Neural progenitor cell (in vitro differentiated cells): ENCODE results near the gene GMDS. TPM values are rescaled to one million over a fixed set of nuclear protein-coding genes. Genes with fewer than 3 reads are reported as not detected.

Experiments
- DNase-seq: peaks from one replicate; pipeline ENCODE4 v3.0.0-alpha.2; 2016; ENCODE audit warnings: low spot score
- H2AFZ ChIP-seq: fragments of 200-600 bp; sonication (generic); replicated peaks from 2 replicates; pipeline ENCODE4 v1.6.1; 2016; ENCODE audit warnings: antibody characterized with exemption
- H3F3A ChIP-seq: fragments of 200-600 bp; sonication (generic); 2 replicates; pipeline ENCODE4 v1.6.1; 2016; ENCODE audit warnings: antibody characterized with exemption, low read depth
- H3K27ac ChIP-seq: fragments of 200-600 bp; sonication (generic); 2 replicates; pipeline ENCODE4 v1.5.1; 2016; ENCODE audit warnings: mild to moderate bottlenecking
- H3K27me3 ChIP-seq: fragments of 200-600 bp; sonication (generic); 2 replicates; pipeline ENCODE4 v1.6.1; 2016; ENCODE audit warnings: mild to moderate bottlenecking, moderate library complexity
- H3K36me3 ChIP-seq: fragments of 200-600 bp; sonication (generic); 2 replicates; pipeline ENCODE4 v1.5.1; 2016
- H3K4me1 ChIP-seq: fragments of 200-600 bp; sonication (generic); 2 replicates; pipeline ENCODE4 v1.6.1; 2016; ENCODE audit warnings: mixed run types
- H3K4me2 ChIP-seq: fragments of 200-600 bp; sonication (generic); 2 replicates; pipeline ENCODE4 v1.6.1; 2016
- H3K4me3 ChIP-seq: fragments of 200-600 bp; sonication (generic); 2 replicates; pipeline ENCODE4 v1.5.1; 2016
- H3K79me2 ChIP-seq: fragments of 200-600 bp; sonication (generic); 2 replicates; pipeline ENCODE4 v1.6.1; 2016; ENCODE audit warnings: low read depth
- H3K9ac ChIP-seq: fragments of 200-600 bp; sonication (generic); 2 replicates; pipeline ENCODE4 v1.6.1; 2016
- H3K9me3 ChIP-seq: fragments of 200-600 bp; sonication (generic); 2 replicates; pipeline ENCODE4 v1.5.1; 2016; ENCODE audit warnings: low read depth
- H4K20me1 ChIP-seq: fragments of 200-600 bp; sonication (generic); 2 replicates; pipeline ENCODE4 v1.6.1; 2016; ENCODE audit warnings: low read depth
- H3K27ac Mint-ChIP-seq: 3 replicates; pipeline ENCODE4 v1.8.0; 2021; ENCODE audit warnings: mixed read lengths
- H3K27me3 Mint-ChIP-seq: 2 replicates; pipeline ENCODE4 v1.8.0; 2022; ENCODE audit warnings: low read depth, mild to moderate bottlenecking, inconsistent platforms, moderate library complexity, mixed read lengths; ENCODE audit not compliant: insufficient read depth
- H3K36me3 Mint-ChIP-seq: 3 replicates; pipeline ENCODE4 v1.8.0; 2021; ENCODE audit warnings: mixed read lengths
- H3K4me1 Mint-ChIP-seq: 3 replicates; pipeline ENCODE4 v1.8.0; 2021; ENCODE audit warnings: mixed read lengths
- H3K4me3 Mint-ChIP-seq: 3 replicates; pipeline ENCODE4 v1.8.0; 2021; ENCODE audit warnings: mild to moderate bottlenecking, moderate library complexity, mixed read lengths
- H3K9me3 Mint-ChIP-seq: 3 replicates; pipeline ENCODE4 v1.8.0; 2020; ENCODE audit warnings: mixed read lengths
- CTCF ChIP-seq: fragments of 200-600 bp; sonication (generic); IDR thresholded peaks from 2 replicates; pipeline ENCODE4 v1.5.1; 2017; ENCODE audit warnings: antibody characterized with exemption, mild to moderate bottlenecking
- EZH2 ChIP-seq: fragments of 200-600 bp; sonication (generic); IDR thresholded peaks from 2 replicates; pipeline ENCODE4 v1.6.1; 2017; ENCODE audit warnings: antibody characterized with exemption, mild to moderate bottlenecking, moderate library complexity
- EZH2phosphoT487 ChIP-seq: fragments of 200-600 bp; sonication (generic); IDR thresholded peaks from 2 replicates; pipeline ENCODE4 v1.6.1; 2017; ENCODE audit warnings: antibody characterized with exemption
- total RNA-seq: library from RNA; depleted of rRNA; stranded (reverse); fragments of >200 nt; gene quantifications from 2 replicates; pipeline ENCODE4 v1.2.3, GENCODE V29; 2015; ENCODE audit warnings: low replicate concordance

Gene GMDS
- total RNA-seq, 1 donor from 2014 or later: 22.6 TPM

- Histone ChIP-seq H3F3A (no peaks in the 10 kb centered on the region), H3K9ac (no peak overlapping the region), H4K20me1 (no peaks in the 10 kb centered on the region), H3K27ac (no peak overlapping the region), H3K79me2 (no peaks in the 10 kb centered on the region), H3K4me3 (no peak overlapping the region), H3K4me2 (no peak overlapping the region), H2AFZ (no peak overlapping the region), H3K27me3 (peaks cover 50% of the 10 kb centered on the region), H3K9me3 (no peaks in the 10 kb centered on the region), H3K36me3 (no peaks in the 10 kb centered on the region), H3K4me1 (peaks cover 13% of the 10 kb centered on the region)
- no peak for TF ChIP-seq EZH2
- TF ChIP-seq EZH2phosphoT487: no peak
- TF ChIP-seq CTCF: no peak
- no peaks in the 10 kb centered on the region for H3K36me3 Mint-ChIP-seq
- H3K27ac Mint-ChIP-seq: no peak overlapping the region
- no peaks in the 10 kb centered on the region for H3K9me3 Mint-ChIP-seq
- no peak for DNase-seq
- peaks cover 24% of the 10 kb centered on the region for H3K4me1 Mint-ChIP-seq
- peaks cover 11% of the 10 kb centered on the region for H3K27me3 Mint-ChIP-seq
- H3K4me3 Mint-ChIP-seq: no peak overlapping the region
Observed at GRCh38 chr6:1597924-1598323, 647.5 kb downstream of the GMDS start.

GRCh38 chr6:1597121-1597744, 648.2 kb downstream of the GMDS start:
- Histone ChIP-seq H3K36me3 (no peaks in the 10 kb centered on the region), H3K4me1 (peaks cover 13% of the 10 kb centered on the region), H3K27me3 (peaks cover 43% of the 10 kb centered on the region), H4K20me1 (no peaks in the 10 kb centered on the region), H2AFZ (peak overlapping the region; percentile 68), H3K4me2 (peak overlapping the region; percentile 51), H3K9ac (no peak overlapping the region), H3F3A (no peaks in the 10 kb centered on the region), H3K79me2 (no peaks in the 10 kb centered on the region), H3K9me3 (no peaks in the 10 kb centered on the region), H3K27ac (no peak overlapping the region), H3K4me3 (no peak overlapping the region)
- DNase-seq: no peak
- Mint-ChIP-seq H3K36me3 (no peaks in the 10 kb centered on the region), H3K4me1 (peaks cover 19% of the 10 kb centered on the region), H3K4me3 (no peak overlapping the region), H3K27me3 (peaks cover 8% of the 10 kb centered on the region), H3K27ac (no peak overlapping the region), H3K9me3 (no peaks in the 10 kb centered on the region)
- no peak for TF ChIP-seq CTCF
- TF ChIP-seq EZH2phosphoT487: no peak
- no peak for TF ChIP-seq EZH2

GRCh38 chr6:1596088-1596852, 649.1 kb downstream of the GMDS start:
- H2AFZ ChIP-seq: peak overlapping the region; percentile 68
- peak overlapping the region; percentile 51 for H3K4me2 ChIP-seq
- H3K4me1 ChIP-seq: peaks cover 13% of the 10 kb centered on the region
- no peaks in the 10 kb centered on the region for H3K79me2 ChIP-seq
- DNase-seq: peak; percentile 80
- Mint-ChIP-seq H3K9me3 (no peaks in the 10 kb centered on the region), H3K27me3 (peaks cover 8% of the 10 kb centered on the region), H3K4me1 (peaks cover 19% of the 10 kb centered on the region), H3K27ac (no peak overlapping the region), H3K4me3 (no peak overlapping the region), H3K36me3 (no peaks in the 10 kb centered on the region)
- no peak overlapping the region for H3K27ac ChIP-seq
- TF ChIP-seq EZH2phosphoT487 (no peak), CTCF (peak; percentile 96), EZH2 (no peak)
- no peaks in the 10 kb centered on the region for H4K20me1 ChIP-seq
- H3K9me3 ChIP-seq: no peaks in the 10 kb centered on the region
- H3F3A ChIP-seq: no peaks in the 10 kb centered on the region
- peaks cover 37% of the 10 kb centered on the region for H3K27me3 ChIP-seq
- no peak overlapping the region for H3K4me3 ChIP-seq
- H3K9ac ChIP-seq: no peak overlapping the region
- H3K36me3 ChIP-seq: no peaks in the 10 kb centered on the region
